GM12891 (cell line): ENCODE data around the gene CCDC89.

Experiments used
- PAX5 ChIP-seq: IDR thresholded peaks from 2 replicates; pipeline ENCODE4 v1.6.1; 2011; ENCODE audit warnings: low read length, moderate library complexity, mild to moderate bottlenecking; ENCODE audit not compliant: insufficient read depth, severe bottlenecking
- POLR2A ChIP-seq: IDR thresholded peaks from 2 replicates; pipeline ENCODE4 v1.6.1; 2011; ENCODE audit warnings: low read depth, low read length, control low read depth
- POLR2AphosphoS5 ChIP-seq: IDR thresholded peaks from 2 replicates; pipeline ENCODE4 v1.6.1; 2011; ENCODE audit warnings: low read depth, low read length, control low read depth
- SPI1 ChIP-seq: IDR thresholded peaks from 2 replicates; pipeline ENCODE4 v1.6.1; 2011; ENCODE audit warnings: low read depth, low read length, control low read depth
- TAF1 ChIP-seq: IDR thresholded peaks from 2 replicates; pipeline ENCODE4 v1.6.1; 2011; ENCODE audit warnings: low read depth, low read length, control low read depth

DNA sequence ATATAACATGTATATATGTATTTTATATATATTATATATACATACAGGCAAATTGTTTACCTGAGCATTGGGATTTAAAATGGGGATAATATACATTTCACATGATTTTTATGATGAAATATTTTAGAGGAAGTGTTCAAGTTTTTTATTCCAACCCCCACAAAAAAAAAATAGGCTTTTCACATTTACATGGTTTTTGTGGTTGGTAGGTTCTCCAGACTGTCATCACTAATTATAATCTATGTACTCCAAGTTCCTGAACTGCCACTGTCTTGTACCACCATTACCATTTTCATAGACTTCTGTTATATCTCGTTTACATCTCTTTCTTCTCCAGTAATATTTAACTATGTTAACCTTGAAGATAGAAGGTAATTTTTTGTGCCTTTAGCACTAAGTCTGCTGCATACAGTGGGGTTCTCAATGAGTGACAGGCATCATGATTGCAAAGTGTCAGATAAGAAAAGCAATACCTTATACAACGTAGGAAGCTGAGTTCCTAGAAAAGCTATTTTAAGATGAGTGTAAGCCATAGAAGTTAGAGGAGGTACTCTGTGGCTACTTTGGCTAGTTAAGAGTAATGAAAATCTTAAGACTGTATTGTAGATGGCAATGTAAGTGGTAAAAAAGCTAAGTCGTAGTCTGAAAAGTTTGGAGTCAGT is 33.1 kb downstream of the CCDC89 start:
- TF ChIP-seq POLR2A (peak; percentile 34; the same call in 1 of the 2 replicates), TAF1 (no peak), POLR2AphosphoS5 (no peak), PAX5 (no peak), SPI1 (no peak)
